ENCODE results near the gene ADAM23.

ADAM23 gene

GRCh38 chr2:206494061-206494460 is 50.7 kb downstream of the ADAM23 start:
- DNase-seq (ENCODE audit: low read depth in 3 of 3), result no peak

DNA sequence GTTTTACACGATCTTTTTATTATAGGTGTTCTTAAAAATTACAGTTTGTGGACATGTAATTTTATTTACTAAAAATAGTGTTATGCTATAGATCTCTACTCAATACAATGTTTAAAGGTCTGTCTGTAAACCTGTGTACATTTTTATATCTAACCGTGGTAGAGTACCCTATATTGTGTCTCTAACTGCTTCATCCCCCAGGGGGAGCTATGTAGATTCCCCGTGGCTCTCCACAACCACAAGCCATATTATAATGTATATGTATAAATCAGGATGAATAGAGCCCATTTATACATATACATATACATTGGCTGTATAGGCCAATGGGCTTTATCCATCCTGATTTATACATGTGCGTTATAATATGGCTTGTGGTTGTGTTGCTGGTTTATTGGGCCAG is 59.4 kb downstream of the ADAM23 start:
- no peak for DNase-seq (ENCODE audit: low read depth in 3 of 3)

DNA sequence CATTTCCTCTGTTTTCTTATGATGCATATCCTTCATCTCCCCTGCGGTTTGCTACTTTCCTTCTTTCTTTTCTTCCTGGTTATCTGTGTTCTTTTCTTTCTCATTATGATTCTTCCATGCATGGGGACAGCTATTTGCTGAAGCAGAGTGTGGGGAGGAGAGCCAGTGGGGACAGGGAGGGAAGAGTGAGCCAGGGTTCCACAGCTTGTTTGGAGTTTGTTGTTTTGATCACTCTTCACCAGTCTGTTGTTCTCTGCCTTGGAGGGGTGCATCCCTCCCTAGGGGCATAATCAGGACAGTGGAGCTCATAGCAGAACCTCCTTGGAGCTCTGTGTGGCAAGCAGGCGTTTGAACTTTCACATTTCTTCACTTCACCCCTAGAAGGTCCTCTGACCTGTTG is 68.0 kb downstream of the ADAM23 start:
- DNase-seq (ENCODE audit: low read depth in 3 of 3), result no peak

GRCh38 chr2:206512999-206513398 is 69.7 kb downstream of the ADAM23 start:
- no peak for DNase-seq (ENCODE audit: low read depth in 3 of 3)

- no peak for DNase-seq (ENCODE audit: low read depth in 3 of 3)
Measured at GRCh38 chr2:206515580-206515979, 72.2 kb downstream of the ADAM23 start.

DNA sequence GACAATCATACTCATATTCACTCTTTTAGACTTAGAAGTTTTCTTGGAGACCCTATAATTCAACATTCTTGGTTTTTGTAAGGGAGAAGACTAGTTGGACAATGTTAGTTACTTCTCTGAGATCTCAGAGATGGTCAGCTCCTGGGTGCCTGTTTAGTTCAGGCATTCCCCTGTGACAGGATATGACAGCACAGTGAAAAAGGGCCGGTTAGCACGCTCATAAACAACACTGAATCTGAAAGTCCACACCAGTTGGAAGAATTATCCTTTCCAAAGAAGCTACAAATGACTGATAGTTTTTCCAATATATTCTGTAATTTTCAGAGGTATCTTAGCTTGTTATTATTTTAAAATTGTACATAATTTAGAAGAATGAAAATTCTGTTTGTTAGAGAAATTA is 75.7 kb downstream of the ADAM23 start:
- DNase-seq (ENCODE audit: low read depth in 3 of 3), result no peak

DNA sequence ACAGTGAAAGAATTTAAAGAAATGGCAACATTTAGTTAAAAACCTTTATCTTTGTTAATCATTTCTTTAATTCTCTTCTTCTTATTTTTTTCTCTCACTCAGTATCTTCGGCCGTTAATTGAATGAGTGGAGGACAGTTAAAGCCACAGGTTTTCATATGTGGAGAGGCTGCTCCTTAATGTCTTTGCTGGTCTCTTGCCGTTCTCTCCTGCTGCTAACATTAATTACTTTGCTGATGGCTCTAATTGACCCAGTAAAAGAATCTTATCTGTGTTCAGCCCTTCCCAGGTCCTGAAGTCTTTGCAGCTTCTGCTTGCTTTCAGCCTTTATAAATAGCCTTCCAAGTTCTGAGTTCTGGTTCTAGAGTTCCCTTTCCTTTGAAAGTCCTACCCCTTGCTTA is 77.1 kb downstream of the ADAM23 start:
- DNase-seq (ENCODE audit: low read depth in 3 of 3), result no peak

DNA sequence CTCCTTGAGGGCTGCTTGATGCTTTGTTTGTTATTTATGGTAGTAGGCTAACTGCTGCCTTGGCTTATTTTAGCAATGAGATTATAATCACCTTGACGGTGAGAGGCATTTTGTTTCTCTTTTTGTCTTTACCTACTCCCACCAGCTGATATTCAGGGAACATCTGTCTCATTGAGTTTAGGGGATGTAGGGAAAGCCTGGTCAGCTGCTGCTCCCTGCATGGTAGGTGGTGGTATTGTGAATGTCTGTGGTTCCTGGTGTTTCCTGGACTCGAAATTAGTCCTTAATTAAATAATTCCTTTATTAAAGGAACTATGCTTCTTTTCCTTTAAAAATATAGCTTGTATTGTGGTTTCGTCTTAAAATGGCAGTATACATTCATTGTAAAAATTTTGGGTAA is 77.8 kb downstream of the ADAM23 start:
- DNase-seq (ENCODE audit: low read depth in 3 of 3), result no peak

DNA sequence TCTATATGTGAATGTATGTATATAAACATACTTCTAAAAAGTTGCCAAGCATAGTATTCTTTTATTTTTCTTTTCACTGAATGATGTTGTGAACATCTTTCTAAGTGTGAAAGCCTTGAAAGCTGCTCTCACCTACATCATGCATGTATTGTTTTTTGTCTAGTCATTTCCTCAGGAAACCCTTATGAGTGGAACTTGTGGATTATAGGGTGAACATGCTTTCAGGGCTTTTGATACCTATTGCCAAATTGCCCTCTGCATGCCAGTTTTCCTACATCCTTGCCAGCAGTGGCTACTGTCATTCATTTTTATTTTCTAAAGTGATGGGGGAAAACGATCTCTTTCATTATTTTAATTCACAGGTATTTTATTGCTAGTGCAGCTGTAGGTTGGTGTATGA is 78.3 kb downstream of the ADAM23 start:
- DNase-seq (ENCODE audit: low read depth in 3 of 3), result no peak

DNA sequence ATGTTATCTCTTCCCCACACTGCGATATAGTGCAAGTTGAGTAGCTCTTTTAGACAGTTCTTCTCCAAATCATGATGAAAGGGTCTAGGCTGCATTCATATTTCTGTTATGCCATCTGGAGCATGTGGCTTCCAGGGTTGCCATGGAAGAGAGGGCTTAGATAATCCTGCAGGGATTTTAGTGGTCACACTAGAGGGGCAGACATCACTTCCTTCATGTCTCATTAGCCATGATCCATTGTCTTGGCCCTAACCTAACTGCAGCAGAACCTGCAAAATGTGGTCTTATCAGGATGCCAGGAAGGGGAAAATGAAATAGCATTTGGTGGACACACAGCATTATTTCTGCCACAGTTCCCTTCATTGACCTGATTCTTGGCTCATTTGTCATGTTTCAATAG is 83.1 kb downstream of the ADAM23 start:
- no peak for DNase-seq (ENCODE audit: low read depth in 3 of 3)

- no peak for DNase-seq (ENCODE audit: low read depth in 3 of 3)
Measured at GRCh38 chr2:206527153-206527552, 83.8 kb downstream of the ADAM23 start.

- no peak for DNase-seq (ENCODE audit: low read depth in 3 of 3)
Measured at GRCh38 chr2:206530727-206531126, 87.4 kb downstream of the ADAM23 start.

GRCh38 chr2:206531996-206532543 is 88.7 kb downstream of the ADAM23 start:
- no peak for DNase-seq (ENCODE audit: low read depth in 3 of 3)

GRCh38 chr2:206533977-206534376 is 90.6 kb downstream of the ADAM23 start:
- DNase-seq (ENCODE audit: low read depth in 3 of 3), result no peak

- DNase-seq (ENCODE audit: low read depth in 3 of 3), result no peak
Measured at GRCh38 chr2:206535260-206535986, 92.1 kb downstream of the ADAM23 start.

GRCh38 chr2:206540757-206541156 is 97.4 kb downstream of the ADAM23 start:
- DNase-seq (ENCODE audit: low read depth in 3 of 3), result no peak

GRCh38 chr2:206543073-206543472 is 99.7 kb downstream of the ADAM23 start:
- no peak for DNase-seq (ENCODE audit: low read depth in 3 of 3)

GRCh38 chr2:206548383-206548782 is 105.1 kb downstream of the ADAM23 start:
- DNase-seq (ENCODE audit: low read depth in 3 of 3), result no peak

- DNase-seq (ENCODE audit: low read depth in 3 of 3), result no peak
Measured at GRCh38 chr2:206555721-206556120, 112.4 kb downstream of the ADAM23 start.

DNA sequence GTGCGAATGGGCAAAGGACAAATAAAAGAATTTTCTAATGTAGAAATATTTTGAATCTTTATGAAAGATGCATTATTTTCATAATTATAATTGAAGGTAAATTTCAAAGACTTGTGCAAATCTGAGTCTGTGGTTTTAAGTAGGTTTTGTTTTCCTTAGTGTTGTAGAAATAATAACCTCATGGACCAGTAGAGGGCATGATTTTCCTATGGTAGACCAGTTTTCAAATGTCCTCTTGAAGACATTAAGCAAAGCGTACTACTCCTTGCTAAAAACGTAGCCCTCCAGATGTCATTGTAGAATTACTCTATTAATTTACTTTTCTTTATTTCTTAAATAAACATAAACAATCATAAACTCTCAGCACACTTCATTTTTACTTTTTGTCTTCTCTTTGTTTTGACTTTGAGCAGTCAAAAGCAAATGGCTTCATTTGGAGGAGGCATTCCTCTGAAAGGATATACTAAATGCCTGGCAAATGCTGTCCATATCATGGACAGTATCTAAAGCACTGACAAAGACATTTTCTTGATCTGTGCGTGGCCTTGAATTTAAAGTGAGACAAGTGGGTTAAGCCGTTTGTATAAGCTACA is 113.1 kb downstream of the ADAM23 start:
- no peak for DNase-seq (ENCODE audit: low read depth in 3 of 3)

- no peak for DNase-seq (ENCODE audit: low read depth in 3 of 3)
Measured at GRCh38 chr2:206557321-206557720, 114.0 kb downstream of the ADAM23 start.

DNA sequence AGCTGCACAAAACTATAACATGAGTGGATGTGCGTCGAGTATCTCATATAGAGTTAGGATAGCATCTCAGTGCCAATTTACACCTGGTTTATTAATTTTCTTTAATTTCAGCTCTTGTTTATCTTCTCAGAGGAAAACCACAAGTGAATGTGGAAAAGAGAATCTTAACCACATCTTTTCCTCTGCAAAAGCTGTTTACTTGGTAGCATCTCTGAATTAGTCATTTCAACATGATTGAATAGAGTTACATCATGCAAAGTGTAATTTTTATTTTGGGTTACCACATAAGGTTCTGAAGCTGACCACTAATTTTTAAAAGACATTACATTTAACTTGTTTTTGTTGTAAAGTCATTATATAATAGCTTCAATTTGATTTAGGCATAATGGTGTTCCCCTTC is 115.2 kb downstream of the ADAM23 start:
- no peak for DNase-seq (ENCODE audit: low read depth in 3 of 3)

GRCh38 chr2:206561962-206562361 is 118.6 kb downstream of the ADAM23 start:
- no peak for DNase-seq (ENCODE audit: low read depth in 3 of 3)

DNA sequence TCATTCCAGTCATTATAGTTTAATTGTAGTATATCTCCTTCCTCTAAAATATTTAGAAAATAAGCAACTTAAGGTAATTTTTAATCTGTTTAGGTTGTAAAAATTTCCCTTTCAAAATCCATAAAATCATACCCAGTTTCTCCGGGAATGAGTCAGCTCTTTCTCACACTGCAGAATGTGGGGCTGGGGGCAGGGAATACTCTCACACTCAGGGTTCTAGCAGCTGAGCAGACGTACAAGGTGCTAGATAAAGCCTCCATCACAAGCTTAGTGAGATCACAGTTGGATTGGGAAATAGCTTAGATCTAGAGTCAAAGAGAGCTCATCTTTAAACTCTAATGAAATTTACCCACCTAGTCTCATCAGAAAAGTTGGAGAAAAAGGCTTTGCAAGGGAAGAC is 119.0 kb downstream of the ADAM23 start:
- no peak for DNase-seq (ENCODE audit: low read depth in 3 of 3)

All from stimulated activated CD4-positive, alpha-beta T cell treated with anti-CD3 and anti-CD28 coated beads, TNF-alpha, amount 100 ng/mL, for 48 hours (primary cell).